ENCODE results near the gene WSCD2.

Gene WSCD2

DNA sequence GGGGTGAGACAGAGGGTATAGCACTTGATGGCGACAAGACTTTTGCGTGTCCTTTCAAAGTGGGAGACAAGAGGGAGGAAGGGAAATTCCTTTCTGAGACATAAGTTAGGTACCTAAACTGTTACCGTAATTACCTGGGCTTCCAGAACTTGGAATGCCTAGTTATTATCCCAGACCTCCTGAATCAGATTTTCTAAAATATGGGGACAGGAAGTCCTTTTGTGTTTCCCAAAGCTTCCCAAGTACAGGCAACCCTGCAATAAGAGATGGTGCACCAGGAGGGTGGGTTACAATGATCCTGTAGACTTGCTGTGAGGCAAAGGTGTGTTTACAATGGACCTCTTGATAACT lies 126.1 kb downstream of the WSCD2 start:
- Histone ChIP-seq H2AFZ (ENCODE audit: low read length) (no peak overlapping the region), H4K20me1 (ENCODE audit: insufficient read depth, low read length) (no peaks in the 10 kb centered on the region), H3K9ac (ENCODE audit: low read length) (no peak overlapping the region), H3K4me3 (ENCODE audit: low read length) (no peak overlapping the region), H3K79me2 (ENCODE audit: low read length) (no peaks in the 10 kb centered on the region), H3K27me3 (replicated peaks; ENCODE audit: insufficient read depth, low read length) (no peaks in the 10 kb centered on the region), H3K36me3 (replicated peaks; ENCODE audit: insufficient read depth, low read length) (no peaks in the 10 kb centered on the region), H3K4me2 (ENCODE audit: low read depth, low read length) (no peak overlapping the region), H3K27ac (ENCODE audit: low read length) (no peak overlapping the region), H3K4me1 (ENCODE audit: low read length) (no peaks in the 10 kb centered on the region), H3K9me2 (replicated peaks; ENCODE audit: insufficient read depth, low read length) (no peaks in the 10 kb centered on the region), H3K9me3 (replicated peaks; ENCODE audit: insufficient read depth, low read length) (no peaks in the 10 kb centered on the region), H3F3A (ENCODE audit: insufficient read depth, low read length) (no peaks in the 10 kb centered on the region)
- TF ChIP-seq EZH2phosphoT487 (IDR thresholded peaks at IDR 0.05; ENCODE audit: low read length) (no peak), EZH2 (optimal IDR thresholded peaks at IDR 0.05; ENCODE audit: low read depth, low read length) (no peak)
- TF ChIP-seq, protein P1, sequence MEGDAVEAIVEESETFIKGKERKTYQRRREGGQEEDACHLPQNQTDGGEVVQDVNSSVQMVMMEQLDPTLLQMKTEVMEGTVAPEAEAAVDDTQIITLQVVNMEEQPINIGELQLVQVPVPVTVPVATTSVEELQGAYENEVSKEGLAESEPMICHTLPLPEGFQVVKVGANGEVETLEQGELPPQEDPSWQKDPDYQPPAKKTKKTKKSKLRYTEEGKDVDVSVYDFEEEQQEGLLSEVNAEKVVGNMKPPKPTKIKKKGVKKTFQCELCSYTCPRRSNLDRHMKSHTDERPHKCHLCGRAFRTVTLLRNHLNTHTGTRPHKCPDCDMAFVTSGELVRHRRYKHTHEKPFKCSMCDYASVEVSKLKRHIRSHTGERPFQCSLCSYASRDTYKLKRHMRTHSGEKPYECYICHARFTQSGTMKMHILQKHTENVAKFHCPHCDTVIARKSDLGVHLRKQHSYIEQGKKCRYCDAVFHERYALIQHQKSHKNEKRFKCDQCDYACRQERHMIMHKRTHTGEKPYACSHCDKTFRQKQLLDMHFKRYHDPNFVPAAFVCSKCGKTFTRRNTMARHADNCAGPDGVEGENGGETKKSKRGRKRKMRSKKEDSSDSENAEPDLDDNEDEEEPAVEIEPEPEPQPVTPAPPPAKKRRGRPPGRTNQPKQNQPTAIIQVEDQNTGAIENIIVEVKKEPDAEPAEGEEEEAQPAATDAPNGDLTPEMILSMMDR (IDR thresholded peaks at IDR 0.05; ENCODE audit: low read length): no peak
- no peak for DNase-seq

DNA sequence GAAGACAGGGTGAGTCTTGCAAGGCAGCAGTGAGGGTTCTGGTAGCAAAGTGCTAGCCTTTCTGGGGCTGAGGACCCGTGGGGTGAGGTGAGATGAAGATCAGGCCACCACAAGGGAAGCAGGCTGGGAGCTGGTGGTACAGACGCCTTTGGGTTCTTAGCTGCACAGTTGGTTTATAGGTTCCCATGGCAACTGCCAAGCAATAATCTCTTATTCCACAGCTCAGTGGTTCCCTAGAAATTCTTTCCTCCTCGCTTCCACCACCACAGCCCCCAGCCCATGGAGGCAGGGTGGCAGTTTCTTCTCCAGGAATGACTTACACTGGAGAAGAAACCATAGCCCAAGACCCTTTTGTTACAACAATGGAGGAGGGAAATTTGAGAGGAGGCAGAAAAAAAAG lies 127.9 kb downstream of the WSCD2 start:
- Histone ChIP-seq H2AFZ (ENCODE audit: low read length) (no peak overlapping the region), H3K9ac (ENCODE audit: low read length) (no peak overlapping the region), H3K27me3 (replicated peaks; ENCODE audit: insufficient read depth, low read length) (no peaks in the 10 kb centered on the region; the same call in 1 of the 2 replicates), H3K79me2 (ENCODE audit: low read length) (no peaks in the 10 kb centered on the region), H3K4me2 (ENCODE audit: low read depth, low read length) (no peak overlapping the region), H3K4me1 (ENCODE audit: low read length) (no peaks in the 10 kb centered on the region), H3K9me2 (replicated peaks; ENCODE audit: insufficient read depth, low read length) (no peaks in the 10 kb centered on the region), H3K4me3 (ENCODE audit: low read length) (no peak overlapping the region), H3F3A (ENCODE audit: insufficient read depth, low read length) (no peaks in the 10 kb centered on the region), H4K20me1 (ENCODE audit: insufficient read depth, low read length) (no peaks in the 10 kb centered on the region), H3K9me3 (replicated peaks; ENCODE audit: insufficient read depth, low read length) (no peaks in the 10 kb centered on the region), H3K27ac (ENCODE audit: low read length) (no peak overlapping the region), H3K36me3 (replicated peaks; ENCODE audit: insufficient read depth, low read length) (no peaks in the 10 kb centered on the region)
- TF ChIP-seq EZH2 (optimal IDR thresholded peaks at IDR 0.05; ENCODE audit: low read depth, low read length) (no peak), EZH2phosphoT487 (IDR thresholded peaks at IDR 0.05; ENCODE audit: low read length) (no peak)
- TF ChIP-seq, protein P1 (IDR thresholded peaks at IDR 0.05; ENCODE audit: low read length): no peak
- DNase-seq: no peak

DNA sequence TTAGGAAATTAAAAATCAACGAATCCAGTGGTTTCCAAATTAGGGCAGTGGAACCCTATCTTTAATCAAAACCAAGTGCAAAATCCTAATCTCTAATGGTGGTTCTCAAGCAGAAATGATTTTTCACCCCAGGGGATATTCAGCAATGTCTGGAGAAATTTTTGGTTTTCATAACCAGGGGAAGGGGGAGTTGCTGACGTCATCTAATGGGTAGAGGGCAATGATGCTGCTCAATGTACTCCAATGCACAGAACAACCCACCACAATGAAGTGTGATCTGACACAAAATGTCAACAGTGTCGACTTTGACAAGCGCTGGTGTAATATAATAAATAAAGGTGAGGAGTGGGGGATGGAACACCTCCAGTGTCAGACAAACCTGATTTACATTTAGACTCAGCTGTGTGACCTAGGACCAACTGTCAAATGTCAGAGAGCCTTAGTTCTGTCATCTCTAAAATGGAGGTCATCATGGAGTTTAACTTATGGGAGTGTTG lies 128.6 kb downstream of the WSCD2 start:
- H3K27me3 ChIP-seq (replicated peaks; ENCODE audit: insufficient read depth, low read length): no peaks in the 10 kb centered on the region; the same call in 1 of the 2 replicates

More for the DNA sequence above, 128.6 kb downstream of the WSCD2 start:
- H3K4me1 ChIP-seq (ENCODE audit: low read length): no peaks in the 10 kb centered on the region
- no peaks in the 10 kb centered on the region for H3K36me3 ChIP-seq (replicated peaks; ENCODE audit: insufficient read depth, low read length)
- H3F3A ChIP-seq (ENCODE audit: insufficient read depth, low read length): no peaks in the 10 kb centered on the region
- no peak for TF ChIP-seq EZH2phosphoT487 (IDR thresholded peaks at IDR 0.05; ENCODE audit: low read length)
- TF ChIP-seq, protein P1 (IDR thresholded peaks at IDR 0.05; ENCODE audit: low read length): no peak
- no peak for TF ChIP-seq EZH2 (optimal IDR thresholded peaks at IDR 0.05; ENCODE audit: low read depth, low read length)
- no peak overlapping the region for H3K4me3 ChIP-seq (ENCODE audit: low read length)
- H3K4me2 ChIP-seq (ENCODE audit: low read depth, low read length): no peak overlapping the region
- no peaks in the 10 kb centered on the region for H3K9me3 ChIP-seq (replicated peaks; ENCODE audit: insufficient read depth, low read length)
- no peak for DNase-seq
- no peaks in the 10 kb centered on the region for H3K9me2 ChIP-seq (replicated peaks; ENCODE audit: insufficient read depth, low read length)
- no peaks in the 10 kb centered on the region for H3K79me2 ChIP-seq (ENCODE audit: low read length)
- no peak overlapping the region for H2AFZ ChIP-seq (ENCODE audit: low read length)
- no peaks in the 10 kb centered on the region for H4K20me1 ChIP-seq (ENCODE audit: insufficient read depth, low read length)
- no peak overlapping the region for H3K9ac ChIP-seq (ENCODE audit: low read length)
- H3K27ac ChIP-seq (ENCODE audit: low read length): no peak overlapping the region
